ENCODE measurements around the gene MBP. TPM values are rescaled to one million over a fixed set of nuclear protein-coding genes. Genes with fewer than 3 reads are reported as not detected.

Gene MBP
- total and polyA plus RNA-seq, 2 donors (not counting 3 experiments of a cell fraction or from before 2014, with no cell fraction given): 1.7 to 2.3 TPM

DNA sequence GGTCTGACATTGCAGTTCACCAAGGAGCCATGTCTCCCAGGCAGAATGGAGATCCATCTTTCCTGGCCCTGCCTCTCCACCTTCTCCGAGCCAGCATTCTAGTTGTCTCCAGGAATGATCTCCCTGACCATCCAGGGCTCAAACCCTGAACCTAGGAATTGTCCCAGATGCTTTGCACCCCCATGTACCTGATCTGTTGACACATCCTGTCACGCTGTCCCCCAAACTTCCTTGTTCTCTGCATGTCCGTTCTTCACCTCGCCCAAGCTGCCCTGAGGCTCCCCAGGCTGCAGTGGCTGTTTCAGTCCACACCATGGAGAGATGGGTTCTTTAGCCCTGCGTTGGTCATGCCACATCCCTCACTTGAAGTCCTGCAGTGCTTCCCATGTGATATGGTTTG, 7.0 kb upstream of the MBP start:
- BruUV-seq (replicated peaks): no TSS peak
- POLR2A ChIA-PET: no interaction called here
- Histone ChIP-seq H3K27ac (ENCODE audit: insufficient read depth, low read depth, low read length) (no peak overlapping the region), H3K4me1 (ENCODE audit: control insufficient read depth, extremely low read depth, insufficient read depth, low read length) (no peaks in the 10 kb centered on the region), H3K79me2 (ENCODE audit: control insufficient read depth, insufficient read depth, low read length) (no peaks in the 10 kb centered on the region), H3K9me3 (replicated peaks; ENCODE audit: control insufficient read depth, insufficient read depth, low read length) (no peaks in the 10 kb centered on the region), H3K9ac (replicated peaks; ENCODE audit: extremely low read depth, insufficient read depth, low read length) (no peak overlapping the region), H3K9me1 (replicated peaks; ENCODE audit: control insufficient read depth, extremely low read depth, insufficient read depth, low read length) (no peaks in the 10 kb centered on the region), H3K27me3 (ENCODE audit: control insufficient read depth in 2 of 2, insufficient read depth in 2 of 2, low read length in 2 of 2) (no peaks in the 10 kb centered on the region), H3K36me3 (ENCODE audit: control insufficient read depth in 2 of 2, extremely low read depth in 1 of 2, insufficient read depth in 2 of 2, low read length in 2 of 2) (no peaks in the 10 kb centered on the region), H3K4me2 (ENCODE audit: insufficient read depth, low read length) (no peak overlapping the region), H3K4me3 (replicated peaks in 1 of 3; ENCODE audit: insufficient read depth in 1 of 3, low read depth in 1 of 3, low read length in 3 of 3) (no peak overlapping the region), H4K20me1 (replicated peaks; ENCODE audit: control insufficient read depth, extremely low read depth, insufficient read depth, low read length) (no peaks in the 10 kb centered on the region), H2AFZ (ENCODE audit: low read depth, low read length) (no peak overlapping the region)
- TF ChIP-seq, protein P1, sequence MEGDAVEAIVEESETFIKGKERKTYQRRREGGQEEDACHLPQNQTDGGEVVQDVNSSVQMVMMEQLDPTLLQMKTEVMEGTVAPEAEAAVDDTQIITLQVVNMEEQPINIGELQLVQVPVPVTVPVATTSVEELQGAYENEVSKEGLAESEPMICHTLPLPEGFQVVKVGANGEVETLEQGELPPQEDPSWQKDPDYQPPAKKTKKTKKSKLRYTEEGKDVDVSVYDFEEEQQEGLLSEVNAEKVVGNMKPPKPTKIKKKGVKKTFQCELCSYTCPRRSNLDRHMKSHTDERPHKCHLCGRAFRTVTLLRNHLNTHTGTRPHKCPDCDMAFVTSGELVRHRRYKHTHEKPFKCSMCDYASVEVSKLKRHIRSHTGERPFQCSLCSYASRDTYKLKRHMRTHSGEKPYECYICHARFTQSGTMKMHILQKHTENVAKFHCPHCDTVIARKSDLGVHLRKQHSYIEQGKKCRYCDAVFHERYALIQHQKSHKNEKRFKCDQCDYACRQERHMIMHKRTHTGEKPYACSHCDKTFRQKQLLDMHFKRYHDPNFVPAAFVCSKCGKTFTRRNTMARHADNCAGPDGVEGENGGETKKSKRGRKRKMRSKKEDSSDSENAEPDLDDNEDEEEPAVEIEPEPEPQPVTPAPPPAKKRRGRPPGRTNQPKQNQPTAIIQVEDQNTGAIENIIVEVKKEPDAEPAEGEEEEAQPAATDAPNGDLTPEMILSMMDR (IDR thresholded peaks at IDR 0.05; ENCODE audit: extremely low read depth in 1 of 2, insufficient read depth in 1 of 2, low read depth in 1 of 2, low read length in 2 of 2): no peak
- no peak for TF ChIP-seq EZH2 (IDR thresholded peaks at IDR 0.05; ENCODE audit: borderline replicate concordance, low read depth, low read length, severe bottlenecking)
- no peak for TF ChIP-seq POLR2A (IDR thresholded peaks at IDR 0.05; ENCODE audit: low read depth, low read length)
- no peak for TF ChIP-seq POLR2AphosphoS5 (IDR thresholded peaks at IDR 0.05; ENCODE audit: insufficient read depth, low read depth, low read length)
- dilution Hi-C loops (cut with MboI; ENCODE audit: extremely low pct_ligation_motif_present, low sequenced_read_pairs) (no loop called here), intact Hi-C loops (cut with micrococcal nuclease) (no loop called here)
- CTCF ChIA-PET: no interaction called here
- DNase-seq (ENCODE audit: low read depth, low spot score) (no peak), FAIRE-seq (no peak)

DNA sequence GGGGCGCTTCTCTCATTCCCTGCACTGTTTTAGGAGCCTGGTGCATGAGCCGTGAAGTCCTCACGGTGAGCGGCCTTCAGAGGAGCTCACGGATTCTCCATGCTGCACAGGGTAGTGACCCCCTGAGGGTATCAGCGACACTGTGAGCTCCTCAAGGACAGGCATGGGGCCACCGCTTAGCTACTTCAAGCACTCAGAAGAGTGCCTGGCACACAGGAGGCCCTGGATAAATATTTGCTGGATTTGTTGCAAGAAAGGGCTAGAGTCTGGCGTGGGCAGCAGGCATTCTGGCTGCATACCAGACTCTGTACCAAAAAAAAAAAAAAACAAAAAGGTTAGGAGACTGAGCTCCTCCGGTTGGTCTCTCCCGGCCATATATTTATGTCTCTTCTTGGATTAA, 5.7 kb upstream of the MBP start:
- Histone ChIP-seq H2AFZ (ENCODE audit: low read depth, low read length) (no peak overlapping the region), H3K79me2 (ENCODE audit: control insufficient read depth, insufficient read depth, low read length) (no peaks in the 10 kb centered on the region), H3K4me1 (ENCODE audit: control insufficient read depth, extremely low read depth, insufficient read depth, low read length) (no peaks in the 10 kb centered on the region), H3K36me3 (ENCODE audit: control insufficient read depth in 2 of 2, extremely low read depth in 1 of 2, insufficient read depth in 2 of 2, low read length in 2 of 2) (no peaks in the 10 kb centered on the region), H4K20me1 (replicated peaks; ENCODE audit: control insufficient read depth, extremely low read depth, insufficient read depth, low read length) (no peaks in the 10 kb centered on the region), H3K4me2 (ENCODE audit: insufficient read depth, low read length) (no peak overlapping the region), H3K27ac (ENCODE audit: insufficient read depth, low read depth, low read length) (no peak overlapping the region), H3K9ac (replicated peaks; ENCODE audit: extremely low read depth, insufficient read depth, low read length) (no peak overlapping the region), H3K27me3 (ENCODE audit: control insufficient read depth in 2 of 2, insufficient read depth in 2 of 2, low read length in 2 of 2) (peaks cover 0 to 5% of the 10 kb centered on the region in 2 experiments), H3K9me1 (replicated peaks; ENCODE audit: control insufficient read depth, extremely low read depth, insufficient read depth, low read length) (no peaks in the 10 kb centered on the region), H3K9me3 (replicated peaks; ENCODE audit: control insufficient read depth, insufficient read depth, low read length) (no peaks in the 10 kb centered on the region), H3K4me3 (replicated peaks in 1 of 3; ENCODE audit: insufficient read depth in 1 of 3, low read depth in 1 of 3, low read length in 3 of 3) (no peak overlapping the region)
- no peak for TF ChIP-seq FOS (IDR thresholded peaks at IDR 0.05; ENCODE audit: borderline replicate concordance, insufficient read depth, low read length)
- no peak for TF ChIP-seq MYC (IDR thresholded peaks at IDR 0.05; ENCODE audit: low read depth, low read length)
- TF ChIP-seq, protein P2, sequence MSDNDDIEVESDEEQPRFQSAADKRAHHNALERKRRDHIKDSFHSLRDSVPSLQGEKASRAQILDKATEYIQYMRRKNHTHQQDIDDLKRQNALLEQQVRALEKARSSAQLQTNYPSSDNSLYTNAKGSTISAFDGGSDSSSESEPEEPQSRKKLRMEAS (IDR thresholded peaks at IDR 0.05; ENCODE audit: insufficient read depth, insufficient read length): no peak
- no peak for TF ChIP-seq GATA2 (IDR thresholded peaks at IDR 0.05; ENCODE audit: insufficient read depth, insufficient read length, low read depth, low read length)
- FAIRE-seq: no peak
- DNase-seq (ENCODE audit: low read depth, low spot score): no peak
- BruUV-seq (replicated peaks): no TSS peak
- POLR2A ChIA-PET: no interaction called here
- intact Hi-C loops (cut with micrococcal nuclease) (no loop called here), dilution Hi-C loops (cut with MboI; ENCODE audit: extremely low pct_ligation_motif_present, low sequenced_read_pairs) (no loop called here)
- CTCF ChIA-PET: interaction anchor here (0.6 to 1.2 kb wide), 5 partner anchors 15 to 312 kb away, joined by 3 to 4 read pairs (median 3); no protein-coding TSS in a partner anchor

Measured in endothelial cell of umbilical vein (primary cell).